Measurements from ENCODE around the gene CCNJL.
A peak's percentile ranks its signal among the peaks of the same experiment; 100 is the strongest.
"Not testable (repeated sequence)": the region's sequence is repeated elsewhere in the genome, so short reads cannot be mapped to it uniquely, and the experiment has no call there.

The CCNJL gene, protein sequence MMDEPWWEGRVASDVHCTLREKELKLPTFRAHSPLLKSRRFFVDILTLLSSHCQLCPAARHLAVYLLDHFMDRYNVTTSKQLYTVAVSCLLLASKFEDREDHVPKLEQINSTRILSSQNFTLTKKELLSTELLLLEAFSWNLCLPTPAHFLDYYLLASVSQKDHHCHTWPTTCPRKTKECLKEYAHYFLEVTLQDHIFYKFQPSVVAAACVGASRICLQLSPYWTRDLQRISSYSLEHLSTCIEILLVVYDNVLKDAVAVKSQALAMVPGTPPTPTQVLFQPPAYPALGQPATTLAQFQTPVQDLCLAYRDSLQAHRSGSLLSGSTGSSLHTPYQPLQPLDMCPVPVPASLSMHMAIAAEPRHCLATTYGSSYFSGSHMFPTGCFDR

DNA sequence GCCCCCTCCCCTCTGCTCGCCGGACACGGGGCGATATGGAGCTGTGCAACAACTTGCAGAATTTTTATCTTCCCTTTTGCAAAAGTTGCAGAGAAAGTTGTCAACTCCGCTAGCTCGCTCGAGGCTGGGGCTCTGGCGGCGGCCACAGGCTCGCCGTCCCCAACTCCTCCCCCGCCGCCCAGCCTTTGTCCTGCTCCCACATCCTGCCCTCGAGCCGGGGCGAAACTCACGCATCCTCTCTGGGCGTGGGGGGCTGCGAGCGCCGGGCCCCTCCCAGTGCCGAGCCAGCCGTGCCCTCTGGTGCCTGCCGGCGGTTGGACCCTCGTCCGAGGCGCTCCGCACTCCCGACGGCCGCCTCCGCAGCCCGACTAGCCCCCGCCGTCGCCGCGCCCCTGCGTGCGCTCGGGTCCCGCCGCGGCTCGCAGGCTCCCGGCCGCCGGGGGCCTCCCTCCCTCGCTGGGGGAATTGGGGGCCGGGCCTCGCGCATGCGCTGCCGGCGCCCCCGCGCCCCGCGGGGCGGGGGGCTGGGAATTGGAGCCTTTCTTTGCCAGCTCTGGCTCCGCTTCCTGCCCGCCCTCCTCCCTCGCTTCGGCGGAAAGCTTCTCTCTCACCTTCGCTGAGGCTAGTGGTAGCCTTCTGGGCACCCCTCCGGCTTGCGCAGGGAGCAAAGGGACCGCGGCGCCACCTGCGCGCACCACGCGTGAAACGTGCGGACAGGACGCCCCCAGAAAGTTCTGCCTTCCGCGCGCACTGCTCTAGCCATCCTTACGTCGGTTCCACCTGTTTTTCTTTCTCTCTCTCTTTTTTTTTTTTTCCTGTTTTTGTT, at the start of gene CCNJL:
TSS of gene CCNJL (minus strand) at position 431 of the 826 bp plus-strand sequence. CDS start 641 bp downstream, outside the sequence.
- peak; percentile 80 for DNase-seq (ENCODE audit: low spot score)

DNA sequence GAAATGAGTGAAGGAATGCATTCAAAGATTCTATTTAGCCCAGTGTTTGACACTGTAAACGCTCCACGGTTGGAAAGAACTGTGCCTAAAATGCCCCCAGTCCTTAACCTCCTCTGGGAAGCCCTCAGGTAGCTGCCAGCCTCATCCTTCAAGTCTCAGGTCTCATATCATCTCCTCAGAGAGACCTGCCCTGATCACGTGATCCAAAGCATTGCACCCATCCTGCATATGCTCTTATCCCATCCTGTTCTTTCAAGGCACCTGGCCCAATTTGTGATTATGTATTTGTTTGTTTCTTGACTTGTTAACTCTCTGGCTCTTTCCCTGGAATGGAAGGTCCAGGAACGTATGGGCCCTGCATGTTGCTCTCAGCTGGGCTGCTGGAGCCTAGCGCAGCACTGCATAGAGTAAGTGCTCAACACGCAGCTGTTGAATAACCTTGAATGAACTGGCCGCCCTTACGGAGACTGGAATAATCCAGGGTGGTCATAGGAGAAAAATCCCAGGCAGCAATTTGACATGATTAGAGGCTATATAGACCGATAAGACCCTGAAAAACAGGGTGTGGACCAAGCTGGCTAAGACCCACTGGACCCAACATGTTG, 49.4 kb upstream of the CCNJL start:
- no peak for DNase-seq (ENCODE audit: low spot score)

DNA sequence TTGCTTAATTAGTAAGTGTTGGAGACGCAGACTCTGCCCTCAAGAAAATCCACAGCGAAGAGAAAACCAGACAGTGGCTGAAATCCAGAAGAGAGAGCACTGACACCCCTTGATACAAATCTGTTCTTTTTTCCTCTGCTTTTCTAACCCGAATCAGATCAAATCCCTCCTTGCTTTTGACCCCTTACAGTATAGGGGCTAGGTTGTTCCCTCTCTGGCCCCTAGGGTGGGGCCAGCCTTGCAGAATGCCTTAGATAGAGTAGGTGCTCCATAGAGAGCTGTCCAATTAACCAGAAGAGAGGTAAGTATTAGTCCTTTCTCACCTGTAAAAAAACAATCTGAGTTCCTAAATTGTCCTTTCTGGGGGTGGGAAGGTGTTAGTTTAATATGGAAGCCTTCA, 47.9 kb upstream of the CCNJL start:
- DNase-seq (ENCODE audit: low spot score), result no peak

DNA sequence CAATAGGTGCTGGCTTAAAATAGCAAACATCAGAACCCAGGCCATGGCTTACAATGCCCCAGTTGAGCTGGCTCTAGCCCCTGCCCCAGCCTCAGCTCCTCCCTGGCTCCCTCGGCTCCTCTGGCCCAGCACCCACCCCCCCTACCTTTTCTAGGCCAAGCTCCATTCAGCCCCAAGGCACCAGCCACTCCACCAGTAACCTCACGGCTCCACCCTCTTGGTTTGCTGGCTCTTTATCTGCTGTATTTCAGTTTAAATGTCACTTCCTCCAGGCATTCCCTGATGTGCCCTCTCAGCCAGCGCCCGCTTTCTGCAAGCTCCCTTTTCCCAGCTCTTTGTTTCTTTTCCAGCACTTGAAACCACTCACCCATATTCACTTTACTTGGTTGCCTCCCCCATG, 47.5 kb upstream of the CCNJL start:
- DNase-seq (ENCODE audit: low spot score), result no peak

DNA sequence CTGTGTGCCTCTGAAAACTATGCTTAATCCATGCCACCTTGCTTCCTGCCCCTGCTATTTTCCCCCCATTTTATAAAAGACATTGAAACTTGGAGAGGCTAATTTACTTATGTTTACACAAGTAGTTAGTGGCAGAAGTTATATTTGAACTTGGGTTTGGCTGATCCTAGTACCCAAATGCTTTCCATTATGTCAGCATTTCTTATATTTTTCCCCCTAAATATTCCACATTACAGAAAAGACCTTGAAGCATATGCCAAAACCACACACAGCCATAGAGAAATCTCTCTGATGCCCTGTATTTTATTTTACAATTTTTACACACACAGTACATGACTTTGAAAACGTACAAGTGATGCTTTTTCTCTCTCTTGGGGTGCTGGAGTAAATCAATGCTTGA, 46.9 kb upstream of the CCNJL start:
- DNase-seq (ENCODE audit: low spot score), result no peak

DNA sequence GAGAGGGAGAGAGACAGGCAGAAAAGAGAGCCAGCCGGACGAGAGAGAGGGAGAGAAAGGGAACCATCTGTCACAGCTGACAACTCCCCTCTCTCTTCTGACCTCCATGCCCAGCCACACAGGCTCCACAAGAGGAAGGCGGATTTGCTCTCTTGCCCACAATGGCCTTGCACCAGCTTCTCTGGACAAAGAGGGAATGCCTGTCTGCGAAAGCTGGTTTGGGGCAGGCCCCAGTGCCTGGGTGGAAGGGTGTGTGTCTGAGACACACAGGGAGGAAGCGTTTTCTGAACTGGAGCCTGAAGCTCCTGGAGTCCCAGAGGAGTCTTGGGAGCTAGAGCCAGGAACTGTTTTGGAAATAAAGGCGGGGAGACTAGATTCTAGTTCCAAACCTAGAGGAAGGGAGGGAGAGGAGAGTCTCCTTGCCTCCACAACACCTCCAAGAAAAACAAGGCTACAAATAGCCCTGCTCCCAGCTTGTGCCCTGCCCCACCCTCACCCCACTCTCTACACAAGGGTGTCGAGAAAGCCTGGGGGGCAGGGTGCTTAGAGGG, 45.6 kb upstream of the CCNJL start:
- no peak for DNase-seq (ENCODE audit: low spot score)

DNA sequence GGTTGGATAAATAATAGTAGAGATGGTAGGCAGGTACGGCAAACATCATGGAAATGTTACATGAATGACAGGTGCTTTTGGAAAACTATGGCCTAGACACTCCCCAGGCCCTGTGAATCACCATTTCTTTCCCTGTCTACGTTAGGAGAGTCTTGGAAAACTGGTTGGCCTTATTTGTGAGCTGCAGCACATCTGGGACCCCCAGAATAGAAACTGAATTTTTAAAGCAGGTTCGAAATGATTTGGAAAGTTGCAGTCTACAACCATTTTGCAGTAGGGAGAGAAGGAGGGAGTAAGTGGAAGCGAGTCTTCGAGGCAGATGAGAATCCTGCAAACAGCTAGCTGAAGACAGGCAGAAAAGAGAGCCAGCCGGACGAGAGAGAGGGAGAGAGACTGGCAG, 45.0 kb upstream of the CCNJL start:
- DNase-seq (ENCODE audit: low spot score), result no peak

DNA sequence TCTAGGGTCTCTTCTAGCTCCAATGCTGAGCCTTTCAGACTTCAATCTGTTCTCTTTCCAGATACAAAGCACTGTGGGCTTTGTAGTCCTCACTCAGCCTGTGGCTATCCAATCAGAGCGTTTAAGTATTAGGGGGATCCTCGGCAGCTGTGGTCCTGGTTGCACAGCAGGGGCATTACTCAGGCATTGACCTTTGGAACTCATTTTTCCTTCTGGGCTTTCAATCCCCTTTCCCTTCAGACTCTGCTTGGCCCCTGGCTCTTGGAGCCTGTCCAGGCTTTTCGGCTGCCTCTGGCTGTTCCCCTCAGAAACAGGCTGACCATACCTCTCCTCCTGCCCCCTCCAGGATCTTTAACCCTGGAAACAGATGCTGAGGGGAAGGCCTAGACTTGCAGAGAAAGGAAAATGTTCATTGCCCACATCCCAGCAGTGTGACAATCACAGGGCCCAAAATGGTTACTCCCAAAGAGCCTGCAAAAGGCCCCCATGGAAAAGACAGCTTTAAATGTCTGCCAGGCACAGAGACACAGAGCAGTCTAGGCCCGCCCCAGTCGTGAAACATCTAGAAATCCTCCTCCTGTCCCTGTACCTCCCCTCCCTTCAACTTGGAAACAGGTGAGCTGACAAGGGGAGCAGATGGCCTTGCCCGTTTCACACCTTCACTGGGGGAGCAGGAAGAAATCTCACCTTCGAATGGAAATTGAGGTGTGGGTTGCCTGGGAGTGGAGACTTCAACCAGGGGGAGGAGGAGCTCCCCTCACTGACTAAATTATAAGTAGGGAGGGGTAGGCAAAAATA, 44.4 kb upstream of the CCNJL start:
- DNase-seq (ENCODE audit: low spot score), result no peak

DNA sequence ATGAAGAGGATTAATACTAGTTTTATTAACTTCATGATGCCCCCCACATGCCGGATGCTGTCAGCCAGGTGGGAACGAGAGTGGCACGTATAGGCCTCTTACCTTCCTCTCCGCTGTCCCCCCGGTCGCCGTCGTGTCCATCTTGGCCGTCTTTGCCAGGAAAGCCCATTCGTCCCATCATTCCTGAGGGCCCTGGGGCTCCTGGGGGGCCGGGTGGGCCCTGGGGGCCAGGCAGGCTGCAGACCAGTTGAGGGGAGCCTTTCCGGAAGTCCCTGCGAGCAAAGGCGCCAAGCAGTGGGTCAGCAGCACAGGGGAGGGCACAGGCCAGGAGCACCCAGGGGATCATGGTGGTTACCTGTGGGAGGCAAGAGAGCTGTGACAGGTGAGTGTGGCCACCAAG, 42.3 kb upstream of the CCNJL start:
- DNase-seq (ENCODE audit: low spot score), result no peak

DNA sequence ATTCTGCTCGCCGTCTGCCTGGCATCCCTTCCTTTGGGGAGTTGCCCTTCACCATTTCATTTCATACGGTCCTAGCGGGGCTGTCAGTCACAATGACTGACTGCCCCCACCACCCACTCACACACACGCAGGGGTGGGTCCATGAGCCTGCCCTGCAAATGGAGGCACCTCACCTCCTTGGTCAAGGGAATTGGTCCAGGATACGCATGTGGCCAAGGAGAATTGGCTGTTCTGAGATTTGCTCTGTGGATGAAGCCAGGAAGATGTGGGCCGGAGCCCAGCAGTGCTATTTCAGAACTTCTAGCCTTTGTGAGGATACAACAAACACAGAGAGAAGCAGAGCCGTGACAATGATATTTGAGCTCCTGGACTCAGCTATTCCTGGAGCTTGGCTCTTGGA, 41.0 kb upstream of the CCNJL start:
- no peak for DNase-seq (ENCODE audit: low spot score)

DNA sequence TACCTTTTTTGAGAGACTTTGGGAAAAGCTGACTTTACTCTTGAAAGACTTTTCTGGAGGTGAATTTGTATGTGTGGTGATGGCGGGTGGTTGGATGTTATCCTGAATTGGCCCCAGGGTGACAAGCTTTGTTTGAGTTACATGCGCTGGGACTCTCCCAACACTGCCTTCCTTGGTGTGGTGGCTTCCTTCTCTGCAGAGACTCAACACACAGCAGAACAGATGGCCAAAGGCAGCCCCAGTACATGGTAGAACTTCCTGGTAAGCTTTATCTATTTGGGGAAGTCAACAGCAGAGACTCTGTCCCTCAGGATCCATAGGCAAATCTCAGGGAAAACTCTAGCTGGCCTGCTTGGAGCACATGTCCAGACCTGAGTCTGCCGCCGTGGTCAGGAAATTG, 39.9 kb upstream of the CCNJL start:
- DNase-seq (ENCODE audit: low spot score), result no peak

DNA sequence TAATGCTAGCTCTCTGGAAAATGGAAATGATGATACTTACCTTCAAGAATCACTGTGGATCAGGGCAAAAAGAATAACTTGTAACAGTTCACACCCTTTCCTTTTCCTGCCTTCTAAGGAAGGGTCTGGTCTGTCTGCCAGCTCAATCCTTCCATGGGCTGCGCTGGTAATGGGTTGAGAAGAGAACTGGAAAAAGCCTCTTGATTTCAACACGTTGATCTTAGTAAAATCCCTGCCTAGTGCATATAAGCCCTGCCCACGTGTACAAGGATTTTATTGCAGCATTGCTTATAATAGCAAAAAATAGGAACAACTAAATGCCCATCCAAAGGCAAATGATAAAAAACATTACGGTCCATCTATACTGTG, 37.6 kb upstream of the CCNJL start:
- DNase-seq (ENCODE audit: low spot score), result no peak

DNA sequence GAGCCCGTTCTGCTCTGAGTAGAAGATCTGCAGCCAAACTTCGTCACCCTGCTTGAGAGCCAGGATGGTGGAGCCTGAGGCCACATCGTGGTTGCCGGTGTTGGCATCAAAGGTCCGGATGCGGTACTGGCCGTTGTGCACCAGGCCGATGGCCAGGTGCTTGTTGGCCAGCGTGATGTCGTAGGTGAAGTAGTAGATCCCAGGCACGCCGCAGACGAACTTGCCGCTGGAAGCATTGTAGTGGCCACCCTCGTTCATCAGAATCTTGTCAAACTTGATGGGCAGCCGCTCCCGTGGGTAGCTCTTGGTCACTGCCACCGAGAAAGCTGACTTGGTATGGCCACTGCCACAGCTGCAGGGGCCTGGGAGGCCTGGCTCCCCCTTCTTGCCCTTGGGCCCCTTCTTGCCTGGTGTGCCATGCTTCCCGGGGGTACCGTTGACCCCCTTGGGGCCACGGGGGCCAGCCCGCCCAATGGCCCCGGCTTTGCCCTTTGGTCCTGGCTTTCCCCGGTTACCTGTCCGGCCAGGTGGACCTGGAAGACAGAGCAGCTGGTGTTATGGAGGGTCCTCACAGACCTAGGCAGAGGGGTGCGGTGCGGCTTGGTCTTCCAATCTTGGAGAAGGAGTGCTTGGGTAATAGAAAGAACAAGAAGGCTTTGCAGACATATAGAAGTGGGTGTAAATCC, 37.0 kb upstream of the CCNJL start:
- no peak for DNase-seq (ENCODE audit: low spot score)

DNA sequence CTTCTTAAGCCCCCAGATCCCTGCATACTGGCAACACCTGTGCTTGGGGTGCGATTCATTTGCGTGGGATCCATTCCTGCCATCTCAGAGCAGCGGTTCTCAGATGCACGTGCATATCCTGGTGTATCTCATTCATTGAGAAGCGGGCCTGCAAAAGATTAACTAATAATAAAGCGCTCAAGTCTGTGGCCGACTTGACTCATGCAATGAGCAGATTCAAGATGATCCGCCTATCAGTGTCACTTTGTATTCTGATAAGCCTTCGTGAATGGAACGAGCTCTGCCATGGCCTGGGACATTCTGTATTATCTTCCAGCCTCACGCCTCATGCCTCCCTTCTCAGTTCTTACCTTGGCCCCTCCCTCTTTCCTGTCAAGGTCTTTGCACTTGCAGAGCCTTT, 35.7 kb upstream of the CCNJL start:
- DNase-seq (ENCODE audit: low spot score), result no peak

DNA sequence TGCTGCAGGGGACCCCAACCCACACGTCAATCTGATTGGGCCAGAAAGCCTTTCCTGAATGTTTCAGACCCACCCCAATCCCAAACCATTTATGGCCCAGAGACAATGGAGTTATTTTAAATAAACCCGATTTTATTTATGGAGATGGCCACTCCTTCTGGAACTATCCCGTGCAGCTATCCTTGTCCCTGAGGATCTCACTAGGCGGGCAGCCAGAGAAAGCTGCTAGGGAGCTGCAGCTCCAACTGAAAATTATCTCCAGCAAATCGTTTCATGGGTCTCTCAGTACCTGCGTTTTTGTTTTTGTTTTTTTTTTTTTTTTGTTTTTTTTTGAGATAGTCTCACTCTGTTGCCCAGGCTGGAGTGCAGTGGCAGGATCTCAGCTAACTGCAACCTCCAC, 35.1 kb upstream of the CCNJL start:
- no peak for DNase-seq (ENCODE audit: low spot score)

DNA sequence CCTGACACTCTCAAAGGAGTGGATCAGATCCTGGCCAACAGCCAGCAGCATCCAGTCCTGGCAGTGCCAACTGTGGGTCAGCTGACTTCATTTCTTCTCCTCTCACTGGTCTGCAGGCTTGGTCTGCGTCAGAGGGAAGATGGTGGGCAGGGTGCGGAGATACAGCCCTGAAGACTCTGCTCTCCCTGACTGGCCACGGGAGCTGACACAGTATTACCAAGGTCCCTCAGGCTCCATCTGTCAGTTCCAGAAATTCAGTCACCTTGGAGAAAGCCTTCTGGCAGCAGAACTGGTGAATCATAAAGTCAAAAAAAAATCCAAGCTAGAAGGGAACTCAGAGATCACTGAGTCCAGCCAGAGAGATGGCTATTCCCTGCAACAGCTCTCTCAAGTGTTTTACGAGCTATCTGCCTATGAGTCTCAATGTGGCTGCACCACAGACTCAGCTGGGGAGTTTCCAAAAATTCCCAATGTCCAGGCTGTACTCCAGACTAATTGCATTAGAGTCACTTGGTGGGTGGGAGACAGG, 30.1 kb upstream of the CCNJL start:
- DNase-seq (ENCODE audit: low spot score), result peak; percentile 59

DNA sequence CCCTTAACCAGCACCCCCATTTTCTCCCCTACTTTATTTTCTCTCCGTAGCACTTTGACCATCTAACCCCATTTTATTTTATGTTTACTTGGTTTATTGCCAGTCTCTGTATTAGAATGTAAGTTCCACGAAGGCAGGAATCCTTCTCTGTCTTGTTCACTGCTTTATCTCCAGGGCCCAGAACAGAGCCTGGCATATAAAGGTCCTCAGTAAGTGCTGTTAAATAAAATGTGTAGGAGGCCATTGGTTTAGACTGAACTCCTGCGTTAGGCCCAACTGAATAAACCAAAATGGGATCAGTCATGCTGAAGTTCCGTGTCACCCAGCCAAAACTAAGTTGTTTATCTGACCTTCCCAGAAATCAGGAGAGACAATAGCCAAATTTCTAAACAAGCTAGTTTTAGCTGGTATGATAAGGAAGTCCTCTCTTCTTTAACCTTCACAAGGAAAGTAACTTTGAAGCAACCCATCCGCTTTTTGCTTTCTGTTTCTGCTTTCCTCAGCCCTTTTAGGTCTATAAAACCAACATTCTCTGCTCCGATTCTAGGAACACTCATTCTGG, 29.0 kb upstream of the CCNJL start:
- no peak for DNase-seq (ENCODE audit: low spot score)

DNA sequence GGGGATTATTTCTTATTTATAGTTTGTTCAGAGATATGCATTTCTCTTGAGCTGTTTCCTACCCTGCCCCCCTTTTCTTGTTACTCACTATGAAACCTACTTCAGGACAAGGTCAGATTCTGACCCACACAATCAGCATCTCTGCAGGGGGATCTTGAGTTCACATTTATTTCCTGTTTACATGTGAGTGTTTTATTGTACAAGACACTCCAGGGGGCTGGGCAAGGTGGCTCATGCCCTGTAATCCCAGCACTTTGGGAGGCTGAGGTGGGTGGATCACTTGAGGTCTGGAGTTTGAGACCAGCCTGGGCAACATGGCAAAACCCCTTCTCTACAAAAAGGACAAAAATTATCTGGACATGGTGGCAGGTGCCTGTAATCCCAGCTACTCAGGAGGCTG, 28.1 kb upstream of the CCNJL start:
- not testable (repeated sequence) for DNase-seq (ENCODE audit: low spot score)

DNA sequence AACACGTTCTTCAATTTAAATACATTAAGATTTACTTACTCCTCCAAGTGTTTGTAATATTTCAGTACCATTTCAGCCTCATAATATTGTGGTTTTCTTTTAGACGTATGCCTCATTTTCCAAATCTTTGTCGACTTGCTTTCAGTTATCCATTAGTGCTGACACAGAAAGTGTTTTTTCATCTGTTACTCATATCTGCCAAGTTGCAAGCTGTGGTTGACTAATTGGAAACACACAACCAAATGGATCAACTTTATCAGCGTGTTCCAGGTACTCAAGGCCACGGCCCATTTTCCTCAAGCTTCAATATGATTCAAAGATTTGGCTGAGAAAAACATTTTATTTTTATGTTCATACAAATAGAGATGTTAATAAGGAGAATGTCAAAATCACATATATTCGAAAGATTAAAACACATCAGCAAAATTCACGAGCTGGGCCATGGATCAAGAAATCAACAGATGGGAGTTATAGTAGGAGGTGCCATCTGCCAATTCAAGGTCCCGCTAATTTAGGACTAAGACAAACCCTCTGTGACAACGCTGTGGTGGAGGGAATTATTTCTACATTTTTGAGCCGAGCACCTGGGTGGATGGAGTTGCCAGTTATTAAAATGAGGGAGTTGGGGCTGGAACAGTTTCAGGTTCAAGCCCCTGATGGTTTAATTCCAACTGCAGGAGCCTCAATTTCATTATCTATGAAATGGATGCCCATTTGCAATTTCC, 27.2 kb upstream of the CCNJL start:
- DNase-seq (ENCODE audit: low spot score), result no peak

DNA sequence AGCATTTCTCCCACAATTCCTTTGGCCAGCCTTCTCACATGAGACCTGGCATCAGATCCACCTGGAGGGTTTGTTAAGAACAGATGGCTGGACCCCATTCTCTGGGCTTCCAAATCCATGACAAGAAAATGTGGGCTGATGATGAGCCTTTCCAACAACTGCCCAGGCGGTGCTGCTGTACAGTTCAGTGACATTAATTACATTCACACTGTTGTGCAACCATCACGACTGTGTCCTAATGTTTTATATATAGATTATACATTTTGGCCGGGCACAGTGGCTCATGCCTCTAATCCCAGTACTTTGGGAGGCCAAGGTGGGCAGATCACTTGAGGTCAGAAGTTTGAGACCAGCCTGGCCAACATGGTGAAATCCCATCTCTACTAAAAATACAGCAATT, 22.4 kb upstream of the CCNJL start:
- not testable (repeated sequence) for DNase-seq (ENCODE audit: low spot score)

All from kidney tubule cell (primary cell).